Neural progenitor cell (in vitro differentiated cells): ENCODE data around the gene PIK3CB.

Experiments used
- CTCF ChIP-seq: fragments of 200-600 bp; sonication (generic); IDR thresholded peaks from 2 replicates; pipeline ENCODE4 v1.5.1; 2017; ENCODE audit warnings: antibody characterized with exemption, mild to moderate bottlenecking
- EZH2 ChIP-seq: fragments of 200-600 bp; sonication (generic); IDR thresholded peaks from 2 replicates; pipeline ENCODE4 v1.6.1; 2017; ENCODE audit warnings: antibody characterized with exemption, mild to moderate bottlenecking, moderate library complexity

GRCh38 chr3:138670407-138670806, 164.3 kb downstream of the PIK3CB start:
- TF ChIP-seq CTCF = no peak
- TF ChIP-seq EZH2 = no peak
